ENCODE data around the gene ATN1.

ATN1 gene

DNA sequence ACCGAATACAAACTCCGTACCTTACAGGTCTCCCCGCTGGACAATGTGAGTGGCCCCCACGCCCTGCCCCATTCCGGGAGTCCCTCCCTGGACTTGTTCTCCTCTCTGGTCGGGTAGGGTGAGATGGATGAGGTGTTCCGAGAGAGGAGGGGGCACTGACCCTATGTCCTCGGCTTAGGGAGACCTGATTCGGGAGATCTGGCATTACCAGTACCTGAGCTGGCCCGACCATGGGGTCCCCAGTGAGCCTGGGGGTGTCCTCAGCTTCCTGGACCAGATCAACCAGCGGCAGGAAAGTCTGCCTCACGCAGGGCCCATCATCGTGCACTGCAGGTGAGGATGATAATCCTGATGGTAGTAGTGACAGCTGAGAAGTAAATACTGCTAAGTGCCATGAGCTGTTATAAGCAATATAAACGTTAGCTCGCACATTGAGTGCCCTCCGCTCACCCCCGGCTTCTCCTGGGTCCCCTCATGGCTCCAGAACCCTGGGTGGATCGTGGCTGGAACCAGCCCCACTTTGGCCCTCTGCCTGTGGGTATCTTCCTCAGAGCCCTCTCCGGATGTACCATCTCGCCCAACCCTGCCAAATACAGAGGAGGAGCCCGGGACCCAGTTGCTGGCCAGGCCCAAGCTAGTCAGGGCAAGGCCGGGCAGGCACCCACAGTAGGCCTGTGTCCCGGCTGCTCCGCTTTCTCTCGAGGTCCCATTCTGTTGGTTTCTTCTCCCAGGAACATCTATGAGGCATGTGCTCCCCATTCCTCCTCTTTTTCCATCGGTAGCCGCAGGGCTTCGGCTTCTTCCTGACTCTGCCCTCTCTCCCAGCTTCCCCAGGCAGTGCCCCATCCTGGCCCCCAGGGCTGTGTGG, 30.2 kb downstream of the ATN1 start:
- DNase-seq = no peak

DNA sequence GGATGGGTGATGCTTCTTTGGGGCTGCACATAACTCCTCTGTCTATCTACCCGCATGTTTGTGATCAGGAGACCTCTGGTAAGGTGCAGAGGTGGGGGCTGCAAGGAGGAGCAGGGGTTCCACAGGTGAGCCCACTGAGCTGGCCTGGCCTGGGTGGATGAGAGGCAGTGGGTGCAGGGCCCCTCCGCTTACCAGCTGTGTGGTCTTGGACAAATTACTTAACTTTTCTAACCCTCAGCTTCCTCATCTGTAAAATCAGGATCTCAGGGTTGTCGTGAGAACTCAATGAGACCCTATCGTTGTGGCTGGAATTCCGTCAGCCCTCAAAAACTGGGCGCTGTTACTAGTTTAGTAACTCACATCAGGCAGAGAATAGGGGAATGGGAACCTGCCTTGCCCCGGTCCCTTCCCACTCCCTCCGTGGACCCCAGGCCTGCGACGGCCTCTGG, 30.9 kb downstream of the ATN1 start:
- no peak for DNase-seq

DNA sequence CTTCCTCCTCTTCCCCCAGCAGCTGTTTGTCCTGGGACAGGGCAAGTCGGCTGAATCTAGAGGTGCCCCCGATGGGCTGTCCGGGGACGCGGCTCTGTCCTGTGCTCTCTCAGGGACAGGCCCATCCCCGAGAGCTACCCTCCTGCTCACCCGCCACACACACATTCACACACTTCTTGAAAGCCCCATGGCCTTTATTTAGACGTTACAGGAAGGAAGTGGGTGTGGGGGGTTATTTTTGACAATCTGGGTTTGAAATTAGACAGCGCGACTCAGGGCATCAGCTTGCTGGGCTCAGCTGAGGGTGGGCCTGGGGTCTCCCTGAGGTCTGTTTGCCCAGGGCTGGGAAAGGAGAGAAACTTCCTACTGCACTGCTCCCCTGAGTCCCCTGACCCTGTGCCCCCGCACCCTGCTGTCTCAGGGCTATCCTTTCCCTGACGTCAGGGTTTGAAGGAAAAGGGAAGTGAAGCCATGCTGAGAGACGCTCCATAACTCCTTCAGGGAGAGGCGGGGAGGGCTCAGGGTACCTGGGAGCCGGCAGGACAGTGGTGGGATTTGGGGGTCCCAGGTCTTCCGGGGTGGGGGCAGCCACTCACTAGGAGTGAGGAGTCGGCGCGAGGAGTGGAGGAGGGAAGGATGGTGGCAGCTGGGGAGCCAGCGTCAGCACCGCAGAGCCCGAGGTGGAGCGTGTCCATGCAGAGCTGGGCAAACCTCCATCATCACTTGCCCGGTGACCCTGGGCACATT, 31.5 kb downstream of the ATN1 start:
- no peak for DNase-seq

DNA sequence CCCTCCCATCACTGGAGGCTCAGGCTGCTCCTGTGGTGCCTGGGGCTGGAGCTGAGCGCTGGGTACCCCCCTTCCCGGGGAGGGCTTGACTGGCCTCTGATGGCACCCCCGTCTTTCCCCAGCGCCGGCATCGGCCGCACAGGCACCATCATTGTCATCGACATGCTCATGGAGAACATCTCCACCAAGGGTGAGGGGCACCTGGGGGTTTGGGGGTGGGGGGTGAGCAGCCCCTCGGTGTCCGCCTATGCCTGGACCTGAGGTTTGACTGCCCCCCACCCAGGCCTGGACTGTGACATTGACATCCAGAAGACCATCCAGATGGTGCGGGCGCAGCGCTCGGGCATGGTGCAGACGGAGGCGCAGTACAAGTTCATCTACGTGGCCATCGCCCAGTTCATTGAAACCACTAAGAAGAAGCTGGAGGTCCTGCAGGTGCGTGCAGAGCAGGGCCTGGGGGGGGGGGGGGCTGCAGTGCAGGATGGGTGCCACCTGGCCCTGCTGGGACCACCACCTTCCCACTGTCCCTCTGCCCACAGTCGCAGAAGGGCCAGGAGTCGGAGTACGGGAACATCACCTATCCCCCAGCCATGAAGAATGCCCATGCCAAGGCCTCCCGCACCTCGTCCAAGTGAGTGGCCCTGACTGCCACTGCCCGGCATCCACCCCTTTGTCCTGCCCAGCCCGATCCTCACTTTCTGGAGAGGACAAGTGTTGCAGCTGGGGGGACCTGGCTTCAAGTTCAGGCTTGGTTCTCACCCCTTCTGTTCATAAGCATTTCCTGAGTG, 32.2 kb downstream of the ATN1 start:
- DNase-seq = no peak

DNA sequence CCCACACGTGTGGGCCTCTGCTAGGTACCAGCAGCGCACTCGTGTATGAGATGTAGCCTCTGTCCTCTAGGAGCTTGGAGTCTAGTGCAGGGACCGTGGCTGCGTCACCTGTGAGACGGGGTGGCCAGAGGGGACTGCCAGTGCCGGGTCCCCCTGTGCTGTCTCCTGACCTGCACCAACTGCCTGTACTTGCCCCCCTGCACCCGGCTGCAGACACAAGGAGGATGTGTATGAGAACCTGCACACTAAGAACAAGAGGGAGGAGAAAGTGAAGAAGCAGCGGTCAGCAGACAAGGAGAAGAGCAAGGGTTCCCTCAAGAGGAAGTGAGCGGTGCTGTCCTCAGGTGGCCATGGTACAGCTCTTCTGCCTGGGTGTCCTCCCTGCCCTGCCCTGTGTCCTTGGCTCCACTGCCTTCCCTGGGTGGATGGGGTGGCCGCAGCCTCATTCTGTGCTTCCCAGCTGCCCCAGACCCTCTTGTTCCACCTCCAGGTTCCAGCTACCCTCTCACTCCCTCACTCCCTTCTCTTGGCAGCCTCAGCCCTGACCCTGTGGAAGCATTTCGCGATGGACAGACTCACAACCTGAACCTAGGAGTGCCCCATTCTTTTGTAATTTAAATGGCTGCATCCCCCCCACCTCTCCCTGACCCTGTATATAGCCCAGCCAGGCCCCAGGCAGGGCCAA, 33.0 kb downstream of the ATN1 start:
- no peak for DNase-seq

DNA sequence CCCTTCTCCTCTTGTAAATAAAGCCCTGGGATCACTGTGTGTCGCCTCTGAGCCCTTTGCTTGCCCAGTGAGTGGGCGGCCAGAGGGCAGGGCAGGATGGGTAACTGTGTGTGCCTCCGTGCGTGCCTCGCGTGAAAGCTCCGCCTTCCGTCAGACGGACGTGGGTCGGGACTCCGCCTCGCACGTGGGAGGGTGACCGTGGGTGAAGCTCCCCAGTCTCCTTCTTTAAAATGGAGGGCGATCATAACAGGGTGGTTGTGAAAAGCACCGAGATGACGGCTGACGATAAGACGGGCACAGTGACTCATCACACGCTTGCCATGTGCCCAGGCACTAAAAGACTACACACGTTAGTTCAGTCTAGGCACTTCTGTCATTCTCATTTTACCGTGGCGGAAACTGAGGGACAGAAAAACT, 33.5 kb downstream of the ATN1 start:
- no peak for DNase-seq

DNA sequence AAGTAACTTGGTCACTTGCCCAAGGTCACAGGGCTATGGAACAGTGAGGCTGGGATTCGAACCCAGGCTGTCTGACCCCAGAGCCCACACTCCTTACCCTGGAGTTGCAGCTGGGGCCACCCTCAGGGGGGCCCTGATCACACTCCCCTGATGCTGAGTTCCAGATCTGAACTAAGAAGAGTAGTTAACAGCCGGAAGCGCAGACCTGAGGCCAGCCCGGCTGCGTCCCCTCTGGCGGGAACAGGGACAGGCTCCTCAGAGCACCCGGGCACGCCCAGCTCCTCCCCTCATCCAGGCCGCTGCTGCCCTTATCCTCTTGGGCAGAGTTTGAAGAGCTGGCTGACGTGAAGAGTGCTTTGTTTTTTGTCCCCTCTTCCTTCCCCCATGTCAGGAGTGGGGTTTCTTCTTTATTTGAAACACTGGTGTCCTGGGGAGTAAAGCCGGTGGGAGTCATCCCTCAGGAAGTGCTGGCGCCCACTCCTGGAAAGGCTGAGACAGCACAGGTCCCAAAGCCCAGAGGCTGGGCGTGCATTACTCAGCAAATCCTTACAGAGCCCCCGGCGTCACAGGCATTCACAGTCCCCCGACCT, 34.0 kb downstream of the ATN1 start:
- peak; percentile 86 for DNase-seq

DNA sequence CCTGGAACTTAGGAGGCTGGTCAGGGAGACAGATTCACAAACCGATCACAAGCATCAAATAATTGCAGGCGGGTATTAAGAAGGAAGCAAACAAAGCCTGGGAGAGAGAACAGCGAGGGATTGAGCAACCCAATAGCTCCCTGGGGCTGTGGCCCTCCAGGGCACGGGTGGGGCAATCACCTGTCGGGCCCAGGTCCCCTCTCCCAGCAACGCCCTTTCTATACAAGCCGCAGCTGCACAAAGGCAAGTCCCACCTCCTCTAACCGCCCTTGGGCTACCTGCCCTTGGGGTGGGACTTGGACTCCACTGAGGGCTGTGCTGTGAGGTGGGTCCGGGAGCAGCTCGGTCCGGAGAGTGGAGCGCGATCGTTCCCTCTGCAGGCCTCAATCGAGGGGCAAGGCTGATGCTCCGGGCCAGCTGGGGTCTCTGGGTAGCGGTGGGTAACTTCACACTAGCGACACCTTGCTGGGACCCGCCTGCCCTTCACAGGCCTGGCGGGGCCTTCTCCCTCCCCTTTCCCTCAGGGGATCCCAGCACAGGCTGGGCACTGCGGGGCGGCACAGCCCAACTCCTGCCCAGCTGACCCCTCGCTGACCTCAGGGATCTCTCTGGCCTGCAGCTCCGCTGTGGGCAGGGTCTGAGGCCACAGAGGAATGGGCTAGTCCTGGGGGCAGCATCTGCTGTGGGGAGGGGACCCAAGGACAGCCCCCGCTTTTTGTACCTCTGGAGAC, 34.7 kb downstream of the ATN1 start:
- DNase-seq = peak; percentile 86

DNA sequence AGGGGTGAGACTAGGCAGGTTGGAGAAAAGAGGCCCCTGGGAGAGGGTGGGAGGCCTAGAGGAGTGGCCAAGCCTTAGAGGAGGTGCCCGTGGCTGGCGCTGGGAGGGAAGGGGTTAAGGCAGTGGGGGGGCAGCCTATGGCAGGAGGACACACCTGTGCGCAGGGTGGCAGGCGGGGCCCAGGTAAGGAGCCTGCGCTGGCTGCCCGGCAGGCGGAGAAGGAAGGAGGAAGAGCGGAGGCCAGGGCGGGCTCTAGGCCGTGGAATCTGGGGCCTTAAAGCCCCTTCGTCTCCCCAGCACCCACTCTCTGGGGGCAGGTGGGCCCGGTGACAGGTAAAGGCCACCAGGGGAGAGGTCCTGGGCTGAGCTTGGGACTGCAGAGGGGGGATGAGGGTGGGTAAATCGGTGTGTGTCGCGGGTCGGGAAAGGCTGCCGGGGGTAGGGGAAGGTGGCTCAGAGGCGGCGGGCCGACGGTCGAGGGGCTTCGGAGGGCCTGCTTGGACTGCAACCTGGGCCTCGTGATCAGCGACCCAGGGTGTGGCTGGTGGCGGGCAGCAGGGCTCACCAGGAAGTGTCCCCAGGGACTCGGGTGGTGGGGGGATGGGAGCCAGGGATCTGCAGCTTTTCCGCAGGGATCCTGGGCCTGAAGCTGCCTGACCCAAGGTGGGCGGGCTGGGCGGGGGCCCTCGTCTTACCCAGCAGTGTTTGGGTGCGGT, 35.4 kb downstream of the ATN1 start:
- peak; percentile 88 for DNase-seq

DNA sequence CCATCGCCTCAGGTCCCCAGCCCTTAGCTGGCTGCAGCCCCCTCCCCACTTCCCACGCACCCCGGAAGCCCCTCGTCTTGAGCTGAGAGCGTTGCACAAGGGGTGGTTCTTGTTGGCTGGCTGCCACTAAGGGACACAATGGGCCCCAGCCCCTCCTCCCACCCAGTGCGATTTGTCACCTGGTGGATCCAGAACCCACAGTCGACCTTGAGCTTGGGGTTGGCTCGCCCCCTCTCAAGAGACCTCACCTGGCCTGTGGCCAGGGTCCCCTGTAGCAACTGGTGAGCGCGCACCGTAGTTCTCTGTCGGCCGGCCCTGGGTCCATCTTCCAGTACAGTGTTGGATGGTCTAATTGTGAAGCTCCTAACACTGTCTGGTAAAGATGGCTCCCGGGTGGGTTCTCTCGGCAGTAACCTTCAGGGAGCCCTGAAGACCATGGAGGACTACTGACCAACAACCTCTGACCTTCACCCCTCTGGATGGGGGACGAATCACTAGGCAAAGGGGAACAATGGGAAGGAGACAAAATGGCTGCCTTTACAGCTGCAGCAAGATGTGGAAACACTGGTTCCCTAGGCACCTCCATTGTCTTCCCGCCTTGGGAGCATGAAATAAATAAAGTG, 36.1 kb downstream of the ATN1 start:
- DNase-seq = no peak

DNA sequence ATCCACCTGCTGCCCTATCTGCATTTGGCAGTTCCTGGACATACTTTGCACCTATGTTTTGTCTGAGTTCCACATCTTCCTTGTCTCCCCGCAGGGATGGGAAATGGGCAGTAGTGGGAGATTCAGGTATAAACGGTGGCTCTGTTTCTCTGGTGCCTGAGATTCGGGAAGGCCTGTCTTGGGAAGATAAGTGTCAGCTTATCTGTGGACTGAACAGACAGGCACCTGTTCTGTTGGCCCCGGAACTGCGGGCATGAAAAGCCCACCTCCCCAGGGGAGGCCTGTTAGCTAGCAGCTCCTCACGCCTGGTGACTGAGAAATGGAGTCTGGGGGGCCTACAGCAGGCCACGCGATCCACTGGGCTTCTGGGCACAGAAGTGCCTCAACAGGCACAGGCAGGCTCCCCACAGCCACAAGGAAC, 36.9 kb downstream of the ATN1 start:
- peak; percentile 29 for DNase-seq

DNA sequence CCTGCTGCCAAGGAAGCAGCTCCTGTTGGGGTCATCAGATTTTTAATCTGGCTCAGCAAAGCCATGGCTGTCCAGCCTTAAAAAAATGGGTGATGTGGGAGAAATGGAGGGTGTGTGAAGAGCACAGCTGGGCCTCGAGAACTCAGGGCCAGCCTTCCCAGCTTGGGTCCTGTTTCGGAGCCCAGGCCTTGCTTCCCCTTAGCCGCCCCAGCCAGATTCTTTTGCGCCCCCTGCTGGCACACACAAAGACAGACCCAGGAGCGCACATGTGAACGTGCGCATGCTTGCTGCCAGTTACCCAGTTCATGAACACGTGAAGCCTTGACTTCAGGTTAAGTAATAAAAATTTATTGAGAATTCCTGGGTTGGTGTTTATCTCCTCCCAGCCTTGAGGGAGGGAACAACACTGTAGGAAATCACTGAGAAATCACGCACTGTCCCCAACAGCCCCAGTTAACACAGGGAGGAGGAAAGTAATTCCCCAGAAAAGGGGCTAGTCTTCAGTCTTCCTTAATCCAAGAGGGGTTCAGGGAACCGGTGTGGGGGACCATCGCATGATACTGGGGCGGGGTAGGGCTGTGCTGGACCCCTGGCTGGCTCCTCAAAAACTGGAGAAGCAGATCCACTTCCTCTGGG, 37.4 kb downstream of the ATN1 start:
- peak; percentile 65 for DNase-seq

DNA sequence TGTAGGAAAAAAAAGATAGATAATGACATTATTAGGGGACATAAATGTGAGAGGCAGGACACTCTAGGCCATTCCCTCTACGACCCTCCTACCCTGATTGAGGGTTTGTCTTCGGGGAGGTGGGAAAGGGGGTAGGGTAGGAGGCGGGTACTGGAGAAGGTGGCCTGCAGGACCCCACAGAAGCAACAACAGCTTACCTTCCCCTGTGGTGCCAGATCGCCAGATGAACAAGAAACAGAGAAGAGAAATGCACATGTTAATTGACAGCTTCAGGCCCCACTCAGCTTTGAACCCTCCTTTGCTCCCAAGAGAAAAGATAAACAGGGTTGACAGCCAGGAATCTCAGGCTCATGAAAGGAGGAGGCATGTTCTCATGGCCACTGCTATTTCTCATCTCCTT, 38.0 kb downstream of the ATN1 start:
- DNase-seq = no peak

DNA sequence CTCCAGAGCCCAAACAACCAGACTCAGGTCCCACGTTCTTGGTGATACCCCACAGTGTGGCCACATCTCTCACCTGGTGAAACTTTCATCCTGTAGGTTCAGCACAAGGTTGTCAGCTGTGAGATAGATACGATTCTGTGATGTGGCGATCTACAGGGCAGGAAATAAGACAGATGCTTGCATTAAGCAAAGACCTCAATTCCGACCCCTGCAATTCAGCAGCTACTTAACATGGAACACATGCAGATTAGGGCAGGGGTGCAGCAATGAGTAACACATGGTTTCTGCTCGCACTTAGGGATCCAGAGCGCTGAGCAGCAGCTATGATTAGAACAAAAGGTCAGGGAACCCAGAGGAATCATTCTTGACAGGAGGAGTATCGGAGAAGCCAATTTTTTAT, 38.6 kb downstream of the ATN1 start:
- DNase-seq = no peak

DNA sequence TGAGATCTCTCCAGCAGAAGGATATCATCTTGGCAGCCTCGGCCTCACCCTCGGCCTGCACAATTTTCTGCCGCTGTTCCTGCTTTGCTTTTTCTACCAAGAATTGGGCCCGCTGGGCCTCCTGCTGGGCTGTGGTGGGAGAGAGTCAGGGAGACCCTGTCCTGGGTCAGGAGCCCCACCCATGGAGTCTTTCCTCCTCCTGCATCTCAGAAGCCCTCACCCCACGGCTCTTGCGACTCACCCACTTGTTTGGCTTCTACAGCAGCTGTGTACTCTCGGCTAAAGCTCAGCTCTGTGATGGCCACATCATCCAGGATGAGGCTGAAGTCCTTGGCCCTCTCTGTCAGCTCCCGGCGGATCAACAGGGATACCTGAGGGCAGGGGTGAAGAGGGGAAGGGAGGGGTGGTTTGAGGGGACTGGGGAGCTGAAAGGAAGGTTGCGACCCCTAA, 39.9 kb downstream of the ATN1 start:
- no peak for DNase-seq

DNA sequence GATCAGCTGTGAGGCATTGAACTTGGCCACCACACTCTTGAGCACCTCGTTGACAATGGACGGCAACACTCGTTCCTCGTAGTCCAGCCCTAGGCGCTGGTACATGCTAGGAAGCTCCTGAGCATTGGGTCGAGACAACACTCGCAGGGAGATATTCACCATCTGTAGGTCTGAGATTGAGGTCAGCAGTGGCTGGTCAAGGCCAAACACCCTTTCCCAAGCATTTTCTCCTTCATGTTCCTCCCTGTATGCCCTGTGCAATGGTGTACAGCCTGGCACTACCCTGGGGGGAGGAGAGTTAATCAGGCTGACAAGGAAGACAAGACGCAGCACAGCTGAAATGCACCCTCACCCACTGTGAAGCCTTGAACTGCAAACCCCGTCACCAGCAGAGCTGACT, 40.7 kb downstream of the ATN1 start:
- DNase-seq = no peak

DNA sequence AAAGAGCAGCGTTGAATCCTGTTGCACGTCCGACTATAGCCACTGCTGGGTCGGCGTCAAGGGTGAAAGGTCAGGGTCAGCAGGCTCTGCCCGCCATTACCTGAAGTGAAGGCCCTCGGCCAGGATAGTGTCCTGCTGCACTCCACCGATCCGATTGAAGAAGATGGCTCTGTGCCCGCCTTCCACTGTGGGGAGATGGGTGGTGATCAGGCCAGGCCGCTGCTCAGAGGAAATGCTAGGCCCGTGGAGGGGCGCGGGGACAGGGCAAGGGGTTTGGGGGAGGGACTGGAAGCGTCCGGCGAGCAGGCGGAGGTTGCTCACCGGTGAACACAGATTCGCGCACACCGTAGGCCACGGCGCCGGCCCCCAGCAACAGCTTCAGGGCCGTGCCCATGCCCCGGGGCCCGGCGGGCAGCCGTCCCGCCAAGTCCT, 42.4 kb downstream of the ATN1 start:
- DNase-seq = peak; percentile 1

DNA sequence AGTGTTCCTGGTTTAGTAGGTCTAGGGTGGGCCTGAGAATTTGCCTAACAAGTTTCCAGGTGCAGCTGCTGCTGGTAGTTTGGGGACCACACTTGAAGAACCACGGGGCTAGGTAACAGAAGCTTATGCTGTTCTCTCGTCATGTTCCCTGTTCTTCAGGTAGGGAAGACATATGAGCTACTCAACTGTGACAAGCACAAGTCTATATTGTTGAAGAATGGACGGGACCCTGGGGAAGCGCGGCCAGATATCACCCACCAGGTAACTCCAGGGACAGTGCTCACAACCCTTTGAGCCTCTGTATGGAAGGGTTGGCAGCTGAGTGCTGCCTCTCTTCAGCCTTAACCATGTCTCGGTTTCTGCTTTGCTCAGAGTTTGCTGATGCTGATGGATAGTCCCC, 46.4 kb downstream of the ATN1 start:
- DNase-seq = no peak

DNA sequence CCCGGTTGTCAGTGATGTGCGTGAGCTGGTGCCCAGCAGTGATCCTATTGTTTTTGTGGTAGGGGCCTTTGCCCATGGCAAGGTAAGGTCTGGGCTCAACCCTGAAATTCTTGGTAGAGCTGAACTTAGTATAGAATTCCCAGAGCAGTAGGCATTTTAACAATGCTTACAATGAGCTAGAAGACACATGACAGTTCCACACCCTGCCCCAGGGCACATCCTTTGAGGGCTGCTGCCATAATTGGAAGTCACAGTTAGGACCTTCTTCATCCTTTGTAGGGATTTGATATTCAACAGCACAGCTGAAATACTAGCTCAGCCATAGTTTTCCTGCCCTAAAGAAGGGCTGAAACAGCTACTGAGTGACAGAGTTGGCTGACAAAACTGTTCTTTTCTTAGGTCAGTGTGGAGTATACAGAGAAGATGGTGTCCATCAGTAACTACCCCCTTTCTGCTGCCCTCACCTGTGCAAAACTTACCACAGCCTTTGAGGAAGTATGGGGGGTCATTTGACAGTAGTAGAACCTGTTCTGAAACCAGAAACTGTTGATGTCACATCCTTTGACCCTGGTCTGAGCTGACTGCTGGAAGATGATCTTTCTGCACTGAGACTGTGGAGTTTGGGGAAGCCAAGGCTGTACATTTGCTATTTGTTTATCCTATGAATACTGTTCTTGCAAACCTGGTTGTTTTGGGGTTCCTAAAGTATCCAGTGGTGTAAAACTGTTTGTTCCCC, 47.7 kb downstream of the ATN1 start:
- DNase-seq = no peak

Measured in NCI-H526 treated with DMSO at 0.1 percent for 48 hours (cell line).